Liver (tissue), 3 donors: ENCODE results near the gene TRAF7.
"Not testable (repeated sequence)": the region's sequence is repeated elsewhere in the genome, so short reads cannot be mapped to it uniquely, and the experiment has no call there.

Experiments
- EGR1 ChIP-seq, 2 donors: IDR thresholded peaks; 2 replicates each; pipeline ENCODE4 v1.6.1; 2016 to 2018; ENCODE audit warnings: antibody characterized with exemption in 2 of 2, low read depth in 2 of 2
- FOXA1 ChIP-seq: IDR thresholded peaks from 2 replicates; pipeline ENCODE4 v1.6.1; 2016; ENCODE audit warnings: antibody characterized with exemption
- GABPA ChIP-seq, 2 donors: IDR thresholded peaks in 1 of 2; conservative IDR thresholded peaks in 1 of 2; 2 replicates each; pipeline ENCODE4 v1.6.1; 2016; ENCODE audit warnings: antibody characterized with exemption in 2 of 2, mild to moderate bottlenecking in 1 of 2, moderate library complexity in 1 of 2
- JUND ChIP-seq, 2 donors: IDR thresholded peaks; 2 replicates each; pipeline ENCODE4 v1.6.1; 2016; ENCODE audit warnings: antibody characterized with exemption in 2 of 2
- SP1 ChIP-seq: IDR thresholded peaks from 2 replicates; pipeline ENCODE4 v1.6.1; 2018; ENCODE audit warnings: antibody characterized with exemption, mild to moderate bottlenecking
- YY1 ChIP-seq: IDR thresholded peaks from 2 replicates; pipeline ENCODE4 v1.6.1; 2016; ENCODE audit warnings: antibody characterized with exemption, mild to moderate bottlenecking
- TF ChIP-seq, protein P1 (sequence below): fragments of 150-350 bp; IDR thresholded peaks from 2 replicates; pipeline ENCODE4 v1.5.1; 2017; ENCODE audit warnings: improper control_type of control experiment, low read depth, low read length; ENCODE audit not compliant: missing input control
- TF ChIP-seq, protein P2 (sequence below): IDR thresholded peaks from 2 replicates; pipeline ENCODE4 v1.6.1; 2016; ENCODE audit warnings: antibody characterized with exemption
- donor health status: healthy.
- donor health status: healthy.

DNA sequence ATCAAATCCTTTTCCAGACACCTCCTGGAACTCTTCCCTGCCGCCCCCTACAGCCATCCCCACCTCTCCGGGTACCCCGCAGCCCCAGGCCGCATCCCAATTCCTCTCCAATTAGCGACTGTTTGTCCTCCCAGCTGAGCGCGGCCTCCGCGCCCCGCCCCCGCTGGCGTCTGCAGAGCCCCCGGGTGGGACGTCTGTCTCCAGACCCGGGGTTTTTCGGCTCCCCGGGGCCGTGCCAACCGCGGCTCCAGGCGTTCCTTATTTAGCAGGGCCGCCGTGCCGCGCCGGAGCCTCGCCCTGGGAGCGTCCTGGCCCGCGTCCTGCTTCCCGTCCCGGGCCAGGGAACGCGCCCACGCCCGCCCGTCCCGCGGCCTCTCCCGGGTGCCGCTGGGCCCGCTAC is 20.5 kb upstream of the TRAF7 start:
- TF ChIP-seq, protein P1, sequence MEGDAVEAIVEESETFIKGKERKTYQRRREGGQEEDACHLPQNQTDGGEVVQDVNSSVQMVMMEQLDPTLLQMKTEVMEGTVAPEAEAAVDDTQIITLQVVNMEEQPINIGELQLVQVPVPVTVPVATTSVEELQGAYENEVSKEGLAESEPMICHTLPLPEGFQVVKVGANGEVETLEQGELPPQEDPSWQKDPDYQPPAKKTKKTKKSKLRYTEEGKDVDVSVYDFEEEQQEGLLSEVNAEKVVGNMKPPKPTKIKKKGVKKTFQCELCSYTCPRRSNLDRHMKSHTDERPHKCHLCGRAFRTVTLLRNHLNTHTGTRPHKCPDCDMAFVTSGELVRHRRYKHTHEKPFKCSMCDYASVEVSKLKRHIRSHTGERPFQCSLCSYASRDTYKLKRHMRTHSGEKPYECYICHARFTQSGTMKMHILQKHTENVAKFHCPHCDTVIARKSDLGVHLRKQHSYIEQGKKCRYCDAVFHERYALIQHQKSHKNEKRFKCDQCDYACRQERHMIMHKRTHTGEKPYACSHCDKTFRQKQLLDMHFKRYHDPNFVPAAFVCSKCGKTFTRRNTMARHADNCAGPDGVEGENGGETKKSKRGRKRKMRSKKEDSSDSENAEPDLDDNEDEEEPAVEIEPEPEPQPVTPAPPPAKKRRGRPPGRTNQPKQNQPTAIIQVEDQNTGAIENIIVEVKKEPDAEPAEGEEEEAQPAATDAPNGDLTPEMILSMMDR, result not testable (repeated sequence)
- not testable (repeated sequence) for TF ChIP-seq YY1; JUND (IDR thresholded peaks at IDR 0.05); EGR1 (IDR thresholded peaks at IDR 0.05; ENCODE audit: low read depth in 2 of 2); FOXA1; SP1; GABPA (IDR thresholded peaks at IDR 0.05 in 1 of 2, conservative IDR thresholded peaks at IDR 0.05 in 1 of 2)
- TF ChIP-seq, protein P2, sequence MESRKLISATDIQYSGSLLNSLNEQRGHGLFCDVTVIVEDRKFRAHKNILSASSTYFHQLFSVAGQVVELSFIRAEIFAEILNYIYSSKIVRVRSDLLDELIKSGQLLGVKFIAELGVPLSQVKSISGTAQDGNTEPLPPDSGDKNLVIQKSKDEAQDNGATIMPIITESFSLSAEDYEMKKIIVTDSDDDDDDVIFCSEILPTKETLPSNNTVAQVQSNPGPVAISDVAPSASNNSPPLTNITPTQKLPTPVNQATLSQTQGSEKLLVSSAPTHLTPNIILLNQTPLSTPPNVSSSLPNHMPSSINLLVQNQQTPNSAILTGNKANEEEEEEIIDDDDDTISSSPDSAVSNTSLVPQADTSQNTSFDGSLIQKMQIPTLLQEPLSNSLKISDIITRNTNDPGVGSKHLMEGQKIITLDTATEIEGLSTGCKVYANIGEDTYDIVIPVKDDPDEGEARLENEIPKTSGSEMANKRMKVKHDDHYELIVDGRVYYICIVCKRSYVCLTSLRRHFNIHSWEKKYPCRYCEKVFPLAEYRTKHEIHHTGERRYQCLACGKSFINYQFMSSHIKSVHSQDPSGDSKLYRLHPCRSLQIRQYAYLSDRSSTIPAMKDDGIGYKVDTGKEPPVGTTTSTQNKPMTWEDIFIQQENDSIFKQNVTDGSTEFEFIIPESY, result not testable (repeated sequence)
